ENCODE data around the gene KIF23.

KIF23 gene

DNA sequence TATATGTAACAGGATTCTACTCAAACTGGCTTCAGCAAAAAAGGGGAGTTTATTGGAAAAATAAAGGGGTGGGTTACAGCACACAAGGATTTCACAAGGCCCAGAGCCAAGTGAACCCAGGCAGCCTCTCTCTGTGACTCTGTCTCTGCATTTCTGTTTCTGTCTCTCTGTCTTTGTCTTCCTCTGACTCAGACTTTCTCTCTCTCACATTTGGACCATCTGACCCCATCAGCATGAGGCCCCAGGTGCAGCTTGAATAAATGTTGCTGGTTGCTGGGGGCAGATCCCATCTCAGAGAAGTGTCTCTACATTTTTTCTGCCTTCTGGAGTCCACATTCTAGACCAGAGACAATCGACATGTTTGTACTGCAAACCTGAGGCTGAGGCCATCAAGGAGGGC lies 83.5 kb downstream of the KIF23 start:
- DNase-seq = no peak
